Islet precursor cell (in vitro differentiated cells): ENCODE data around the gene SPHK2.

Experiments used
- DNase-seq: peaks from one replicate; pipeline ENCODE4 v3.0.0-alpha.2; 2018

The SPHK2 gene

DNA sequence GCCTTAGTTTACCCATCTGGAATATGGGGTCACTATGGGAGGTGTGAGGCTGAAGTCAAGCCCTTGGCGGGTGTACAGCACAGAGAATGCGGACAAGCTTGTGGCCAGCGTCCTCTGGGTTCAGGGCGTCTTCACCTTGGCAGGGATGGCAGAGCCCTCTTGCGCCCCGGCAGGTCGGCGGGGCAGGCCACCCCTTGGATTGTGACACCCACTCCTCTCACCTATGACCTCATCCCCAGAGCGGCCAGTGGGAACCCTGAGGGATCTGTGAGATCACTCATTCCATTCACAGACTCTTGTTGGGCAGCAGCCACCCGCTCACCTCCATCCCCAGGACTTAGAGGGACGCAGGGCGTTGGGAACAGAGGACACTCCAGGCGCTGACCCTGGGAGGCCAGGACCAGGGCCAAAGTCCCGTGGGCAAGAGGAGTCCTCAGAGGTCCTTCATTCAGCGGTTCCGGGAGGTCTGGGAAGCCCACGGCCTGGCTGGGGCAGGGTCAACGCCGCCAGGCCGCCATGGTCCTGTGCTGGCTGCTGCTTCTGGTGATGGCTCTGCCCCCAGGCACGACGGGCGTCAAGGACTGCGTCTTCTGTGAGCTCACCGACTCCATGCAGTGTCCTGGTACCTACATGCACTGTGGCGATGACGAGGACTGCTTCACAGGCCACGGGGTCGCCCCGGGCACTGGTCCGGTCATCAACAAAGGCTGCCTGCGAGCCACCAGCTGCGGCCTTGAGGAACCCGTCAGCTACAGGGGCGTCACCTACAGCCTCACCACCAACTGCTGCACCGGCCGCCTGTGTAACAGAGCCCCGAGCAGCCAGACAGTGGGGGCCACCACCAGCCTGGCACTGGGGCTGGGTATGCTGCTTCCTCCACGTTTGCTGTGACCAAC lies 12.6 kb upstream of the SPHK2 start, which contains the start of gene SPACA4:
Gene SPACA4 (plus strand): TSS at position 280 of the 896 bp plus-strand sequence. CDS start 237 bp downstream, at position 517.
- DNase-seq, result no peak

- DNase-seq, result no peak
Observed at GRCh38 chr19:48607359-48607755, 11.9 kb upstream of the SPHK2 start.

DNA sequence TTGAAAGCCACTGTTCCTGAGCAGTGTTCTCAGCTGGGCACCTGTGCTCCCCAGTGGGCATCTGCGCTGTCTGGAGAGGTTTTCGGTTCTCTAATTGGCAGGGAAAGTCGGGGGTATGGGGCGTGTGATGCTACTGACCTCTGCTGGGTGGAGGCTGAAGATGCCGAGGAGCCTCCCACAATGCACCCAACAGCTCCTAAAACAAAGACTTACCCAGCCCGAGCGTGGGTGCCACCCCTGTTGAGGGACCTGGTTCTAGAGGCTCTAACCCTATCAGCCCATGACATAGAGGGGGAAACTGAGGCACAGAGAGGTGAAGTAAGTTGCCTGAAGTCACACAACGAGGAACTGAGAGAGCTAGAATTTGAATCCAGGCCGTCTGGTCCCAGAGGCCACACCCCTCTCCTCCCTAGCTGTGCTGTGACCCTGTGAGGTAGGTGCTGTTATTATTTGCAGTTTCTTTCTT lies 10.5 kb upstream of the SPHK2 start:
- DNase-seq, result peak; percentile 70

DNA sequence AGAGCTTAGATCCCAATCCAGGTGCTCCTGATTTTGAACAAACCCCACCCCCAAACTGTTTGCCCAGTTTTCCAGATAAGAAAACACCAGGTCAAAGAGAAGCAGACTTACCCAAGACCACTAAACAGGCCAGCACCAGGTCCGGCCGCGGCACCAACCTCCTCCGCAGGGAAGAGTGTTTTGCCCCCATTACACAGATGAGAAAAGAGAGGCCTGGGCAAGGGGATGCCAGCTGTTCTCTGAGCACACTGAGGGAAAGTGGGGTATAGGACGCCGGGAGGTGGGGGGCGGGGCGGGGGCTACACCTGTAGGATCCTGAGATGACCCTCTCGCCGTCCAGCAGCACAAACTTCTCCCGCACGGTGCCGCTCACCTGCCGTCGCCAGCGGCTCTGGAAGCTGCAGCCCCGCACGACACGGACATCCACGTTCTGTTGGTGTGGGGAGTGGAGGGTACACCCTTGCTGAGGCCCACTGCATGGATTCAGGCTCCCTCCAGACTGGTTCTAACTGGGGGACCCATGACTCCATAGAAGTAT lies 9.7 kb upstream of the SPHK2 start:
- DNase-seq, result no peak

- no peak for DNase-seq
Observed at GRCh38 chr19:48611872-48612271, 7.4 kb upstream of the SPHK2 start.

- no peak for DNase-seq
Observed at GRCh38 chr19:48613024-48613851, 6.1 kb upstream of the SPHK2 start.

DNA sequence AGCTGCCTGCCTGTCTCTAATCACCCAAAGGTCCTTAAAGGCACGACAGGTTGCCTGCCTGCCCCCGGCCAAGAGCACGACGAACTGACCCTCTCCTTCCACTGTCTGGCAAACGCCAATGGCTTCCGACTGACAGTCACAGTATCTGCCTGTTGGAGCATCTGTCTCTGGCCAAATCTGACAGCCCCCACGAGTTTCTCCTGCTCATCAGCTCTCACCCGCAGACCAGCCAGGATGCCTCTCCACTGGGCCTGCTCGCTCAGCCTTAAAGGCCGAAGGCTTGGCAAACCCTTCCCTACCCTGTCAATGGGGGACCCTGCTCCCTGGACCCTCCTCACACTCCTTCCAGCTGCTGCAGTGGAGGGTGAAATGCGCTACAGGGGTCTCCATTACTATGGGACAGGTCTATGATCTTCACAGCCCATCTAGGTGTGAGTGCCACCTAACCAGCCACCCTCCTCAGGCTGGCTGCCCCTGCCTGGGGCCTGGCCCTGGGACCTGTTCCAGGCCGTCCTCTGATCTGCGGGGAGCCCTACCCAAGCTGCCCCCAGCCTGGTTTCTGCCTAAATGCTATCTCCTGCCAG lies 5.4 kb upstream of the SPHK2 start:
- no peak for DNase-seq

GRCh38 chr19:48614436-48615230 lies 4.7 kb upstream of the SPHK2 start, which contains the start of gene FAM83E:
Gene FAM83E, minus strand, starts transcription at chr19:48615076. Its CDS starts 1,704 bp downstream, at chr19:48613372.
- DNase-seq, result peak; percentile 71

DNA sequence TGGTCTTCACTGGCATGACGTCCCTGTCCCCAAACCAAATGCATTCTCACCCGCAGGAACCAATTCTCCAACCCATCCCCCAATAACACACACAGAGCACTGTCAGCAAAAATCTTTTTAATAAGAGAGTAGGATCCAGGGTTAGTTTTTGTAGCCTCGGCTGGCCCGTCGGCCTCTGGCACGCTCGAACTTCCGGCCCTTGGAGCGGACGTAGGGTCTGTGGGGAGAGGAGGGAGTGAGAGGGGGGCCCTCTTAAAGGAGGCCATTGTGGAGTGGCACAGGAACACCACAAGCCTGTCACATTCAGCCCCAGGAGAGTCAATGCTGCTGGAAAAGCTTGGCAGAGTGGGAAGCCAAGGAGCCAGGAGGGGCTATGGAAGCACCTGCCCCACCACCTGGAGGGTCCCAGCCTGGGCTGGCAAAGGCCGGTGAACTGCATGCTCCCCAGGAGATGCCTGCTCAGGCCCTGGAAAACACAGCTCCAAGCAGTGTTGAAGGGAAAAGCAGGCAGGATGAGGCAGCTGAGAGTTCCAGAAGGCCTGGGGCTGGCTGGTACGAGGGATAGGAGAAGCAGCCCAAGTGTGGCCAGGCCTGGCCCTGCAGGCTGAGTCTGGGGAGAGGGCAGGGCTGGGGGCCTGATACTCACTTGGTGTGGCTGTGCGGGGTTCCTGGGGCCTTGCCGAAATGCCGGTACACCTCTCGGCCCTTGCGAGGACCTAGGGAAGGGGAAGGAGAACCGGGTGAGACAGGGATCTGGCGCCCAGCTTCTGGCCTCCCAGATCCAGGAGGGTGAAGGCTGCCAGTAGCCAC lies 3.9 kb upstream of the SPHK2 start:
- DNase-seq, result peak; percentile 56

GRCh38 chr19:48616041-48616436 lies 3.3 kb upstream of the SPHK2 start:
- no peak for DNase-seq

- DNase-seq, result no peak
Observed at GRCh38 chr19:48616491-48617056, 2.7 kb upstream of the SPHK2 start.

- DNase-seq, result peak; percentile 60
Observed at GRCh38 chr19:48617146-48617937, 2.0 kb upstream of the SPHK2 start.

GRCh38 chr19:48618278-48618915 lies 909 bp upstream of the SPHK2 start:
- no peak for DNase-seq

DNA sequence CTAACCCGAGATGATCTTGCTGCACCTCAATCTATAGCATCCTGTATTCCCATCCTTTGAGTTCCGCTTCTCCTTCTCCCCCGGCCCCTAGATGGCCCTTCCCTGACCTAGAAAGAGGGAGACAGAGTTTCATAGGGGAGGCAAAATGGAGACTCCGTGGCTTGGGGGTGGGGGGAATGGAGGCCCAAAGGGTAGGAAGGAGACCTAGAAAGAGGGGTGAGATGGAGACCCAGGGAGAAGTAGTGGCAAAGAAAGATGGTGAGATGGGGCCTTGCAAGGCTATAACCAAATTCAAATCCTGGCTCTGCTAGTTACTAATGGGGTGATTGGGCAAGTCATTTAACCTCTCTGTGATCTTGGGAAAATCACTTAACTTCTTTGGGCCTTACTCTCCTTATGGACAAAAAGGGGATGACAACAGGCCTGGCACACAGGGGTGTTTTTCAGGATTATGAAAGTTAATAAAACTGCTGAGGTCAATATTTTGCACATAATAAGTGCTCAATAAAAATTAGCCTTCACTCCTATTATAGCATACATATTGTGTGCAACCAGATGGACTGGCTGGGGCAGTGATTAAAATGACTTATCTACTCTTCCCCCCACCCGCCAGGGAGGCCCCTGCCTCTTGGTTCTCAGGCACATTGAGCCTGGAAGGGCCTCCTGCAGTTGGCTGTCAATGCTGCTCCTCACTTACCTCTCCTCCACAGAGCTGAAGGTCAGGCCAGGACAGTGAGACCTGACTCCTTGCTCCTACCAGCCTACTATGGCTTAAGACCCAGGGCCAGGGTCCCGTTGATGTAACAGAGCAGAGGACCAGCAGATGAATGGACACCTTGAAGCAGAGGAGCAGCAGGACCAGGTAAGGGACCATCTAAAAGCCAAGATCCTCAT lies 633 bp downstream of the SPHK2 start:
- DNase-seq, result no peak

- DNase-seq, result no peak
Observed at GRCh38 chr19:48623556-48624066, 4.3 kb downstream of the SPHK2 start.

DNA sequence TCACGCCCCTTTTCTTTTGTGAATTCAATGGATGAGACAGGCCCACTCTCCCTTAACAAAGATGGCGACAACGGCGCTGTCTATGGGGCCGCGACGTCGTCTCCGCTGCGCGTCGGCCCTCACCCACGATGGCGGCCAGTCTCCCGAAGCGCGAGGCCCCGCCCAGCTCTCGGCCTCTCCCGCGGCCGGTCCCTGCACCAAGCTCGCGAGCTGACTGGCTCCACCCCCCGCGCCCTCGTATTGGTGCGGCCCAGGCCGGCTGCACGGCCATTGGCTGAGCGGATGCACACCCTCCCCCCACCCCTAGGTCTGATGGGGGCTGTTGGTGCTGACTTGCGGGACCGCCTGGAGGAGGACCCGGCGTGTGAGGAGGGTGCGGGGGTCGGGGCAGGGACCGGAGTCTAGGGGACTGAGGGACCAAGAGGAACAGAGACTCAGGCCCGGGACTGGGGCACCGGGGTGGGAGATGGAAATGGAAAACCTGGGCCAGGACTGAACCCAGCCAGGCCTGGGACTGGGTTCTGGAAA lies 4.8 kb downstream of the SPHK2 start:
- DNase-seq, result peak; percentile 99
